ENCODE measurements around the gene TTC13.

Gene TTC13

DNA sequence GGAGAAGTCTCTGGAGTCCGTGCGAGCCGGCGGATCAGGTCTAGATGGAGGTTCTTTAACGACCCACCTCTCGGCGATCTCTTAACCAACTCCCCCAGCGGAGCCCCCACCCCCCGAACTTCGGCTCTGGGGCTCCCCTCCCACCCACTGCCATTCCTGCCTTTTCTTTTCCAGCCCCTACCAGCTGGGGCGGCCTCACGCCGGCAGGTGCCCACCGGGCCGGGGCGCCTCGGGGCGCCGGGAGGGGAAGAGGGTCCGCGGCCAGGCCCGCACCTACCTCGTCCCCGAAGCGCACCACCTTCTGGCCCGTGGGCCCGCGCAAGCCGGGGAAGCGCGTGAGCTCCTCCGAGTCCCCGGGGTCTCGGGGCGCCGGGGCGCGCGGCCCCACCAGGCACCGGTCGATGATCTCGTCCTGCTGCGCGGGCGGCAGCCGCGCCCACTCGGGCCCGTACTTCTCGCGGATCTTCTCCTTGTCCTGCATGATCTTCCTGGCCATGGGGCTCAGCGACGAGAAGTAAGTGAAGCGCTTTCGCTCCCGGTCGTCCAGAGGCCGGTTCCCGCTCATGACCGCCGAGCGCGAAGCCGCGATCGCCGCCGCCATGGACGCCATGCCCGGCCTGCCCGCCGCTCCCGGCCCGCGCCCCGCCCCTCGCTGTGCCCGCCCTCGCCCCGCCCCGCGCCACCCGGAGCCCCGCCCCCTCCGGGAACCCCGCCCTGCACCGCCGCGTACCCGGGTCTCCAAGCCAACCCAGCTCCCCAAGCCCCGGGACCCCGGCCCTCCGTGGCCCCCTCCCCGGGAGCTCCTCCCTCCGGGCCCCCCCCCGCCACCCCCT is 110.5 kb downstream of the TTC13 start, which contains the start of gene C1orf198:
Gene C1orf198 (minus strand): TSS at position 619 of the 833 bp plus-strand sequence. CDS start 9 bp downstream, at position 610.
- no peak for DNase-seq

DNA sequence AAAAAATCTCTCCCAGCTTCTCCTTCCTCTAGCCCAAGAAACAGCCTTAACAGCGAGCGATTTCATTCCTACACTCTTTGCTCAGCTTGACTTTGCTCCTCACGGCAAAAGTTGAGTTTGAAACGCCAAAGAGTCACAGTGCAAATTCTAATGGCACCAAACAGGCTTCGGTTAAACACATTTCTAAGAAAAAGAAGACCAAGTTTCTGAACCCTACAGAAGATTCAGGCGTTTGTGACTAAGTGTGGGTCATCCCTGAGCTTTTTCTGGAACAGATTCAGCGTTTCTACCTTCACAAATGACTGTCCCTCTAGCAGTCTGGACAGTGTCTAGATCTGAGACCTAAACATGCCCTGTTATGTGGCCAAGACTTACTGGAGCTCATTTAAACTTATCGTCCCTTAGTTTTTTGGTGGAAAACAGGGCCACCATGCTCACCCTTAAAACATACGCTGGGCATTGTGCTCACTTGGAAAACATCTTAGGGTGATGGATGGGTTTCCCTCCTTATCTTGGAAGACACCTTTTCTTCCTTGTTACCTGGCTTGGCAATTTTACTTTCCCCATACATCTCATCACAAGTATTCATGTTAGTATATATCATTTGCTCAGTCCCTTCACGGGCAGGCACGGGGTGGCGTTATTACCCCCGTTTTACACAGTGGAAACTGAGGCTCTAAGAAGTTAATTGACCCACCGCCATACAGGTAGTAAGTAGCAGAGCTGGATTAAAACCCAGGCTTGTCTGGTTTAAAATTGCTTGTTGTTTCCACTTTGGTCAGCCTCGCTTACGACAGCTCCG is 111.4 kb downstream of the TTC13 start:
- DNase-seq = no peak

DNA sequence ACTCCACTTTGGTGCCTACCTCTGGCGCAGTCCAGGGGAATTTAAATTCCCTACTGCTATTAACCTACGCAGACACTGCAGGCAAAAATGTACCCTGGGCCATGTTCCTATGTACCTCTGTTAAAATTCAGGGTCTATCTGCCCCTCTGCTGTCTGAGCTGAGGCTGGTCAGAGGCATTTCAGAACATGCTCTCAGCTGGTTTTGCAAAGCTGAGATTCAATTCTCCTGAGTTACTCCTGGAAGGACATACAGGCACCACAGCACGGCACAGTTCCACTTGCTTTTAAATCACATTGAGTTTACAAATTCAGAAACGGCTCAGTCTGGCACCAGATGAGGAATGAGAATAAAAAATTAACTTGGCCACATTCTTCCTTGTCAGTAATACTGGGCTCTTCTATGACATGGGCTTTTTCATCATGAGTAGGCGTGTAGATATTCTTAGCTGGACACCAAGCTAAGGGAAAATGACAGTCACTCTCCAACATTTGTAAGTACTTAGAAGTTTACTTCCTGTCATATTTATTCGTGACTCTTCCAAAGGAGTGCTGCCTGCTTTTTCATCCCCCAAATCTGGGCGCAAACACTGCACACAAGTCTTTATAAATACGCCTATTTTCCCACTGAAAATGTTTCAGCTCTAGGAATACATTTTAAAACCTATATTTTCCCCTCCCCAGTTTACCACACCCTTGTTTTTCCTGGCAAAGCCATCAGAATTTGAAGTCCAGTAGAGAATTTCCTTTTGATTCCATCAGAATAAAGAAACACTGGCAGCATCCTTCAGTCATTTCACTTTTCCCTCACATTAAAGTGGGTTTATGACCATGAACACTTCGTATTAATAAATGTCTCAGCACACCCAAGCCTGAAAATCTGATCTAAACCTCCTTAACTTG is 112.2 kb downstream of the TTC13 start:
- DNase-seq = no peak

DNA sequence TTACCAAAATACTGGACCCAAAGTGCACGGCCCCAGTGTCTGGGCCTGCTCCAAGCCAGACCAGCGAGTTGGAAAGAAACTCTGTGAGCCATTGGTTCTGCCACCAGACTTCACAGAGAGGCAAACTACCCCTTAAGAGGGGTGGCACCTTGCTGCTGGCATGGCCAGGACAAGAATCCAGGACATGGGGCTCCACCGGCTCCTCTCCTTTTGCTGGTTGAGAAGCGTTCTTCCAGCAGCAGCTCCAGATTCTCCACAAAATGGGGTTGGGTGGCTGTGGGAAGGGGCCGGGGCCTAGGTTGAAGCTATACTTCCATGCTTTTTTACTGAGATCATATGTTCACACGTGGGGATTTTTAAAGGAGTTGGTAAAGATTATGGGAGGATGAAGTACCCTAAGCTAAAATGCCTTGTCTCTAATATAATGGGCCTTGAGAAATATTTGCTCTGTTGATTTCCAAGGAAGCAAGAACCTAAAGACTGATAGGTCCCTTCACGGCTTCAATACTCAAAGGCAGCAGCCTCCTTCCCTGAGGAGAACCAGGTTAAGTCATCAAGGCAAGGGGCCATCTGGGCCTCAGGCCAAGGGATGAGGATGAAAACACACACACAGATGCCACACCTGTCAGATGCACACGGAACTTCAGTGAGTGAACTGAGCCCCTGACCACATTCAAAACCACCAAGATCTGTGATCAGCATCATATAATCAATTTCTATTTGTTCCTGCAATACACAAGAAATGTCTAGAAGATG is 113.4 kb downstream of the TTC13 start:
- no peak for DNase-seq

DNA sequence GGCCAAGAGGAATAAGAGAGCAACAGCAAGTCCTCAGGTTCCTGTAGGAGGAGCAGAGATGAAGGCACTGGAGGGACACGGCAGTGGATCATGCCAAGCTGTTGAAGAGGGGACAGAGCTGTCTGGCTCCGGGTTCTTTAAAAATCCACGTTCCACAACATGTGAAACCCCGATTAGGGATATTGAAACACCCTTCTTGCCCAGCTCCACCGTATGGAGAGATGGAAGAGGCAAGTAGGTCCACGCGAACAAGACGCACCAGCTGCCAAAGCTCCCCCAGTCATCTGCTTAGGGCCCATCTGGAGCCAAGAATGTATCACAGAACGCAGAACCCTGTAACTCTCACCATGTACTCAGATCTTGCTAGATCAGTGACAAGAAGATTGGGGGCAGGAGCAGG is 114.2 kb downstream of the TTC13 start:
- DNase-seq = no peak

DNA sequence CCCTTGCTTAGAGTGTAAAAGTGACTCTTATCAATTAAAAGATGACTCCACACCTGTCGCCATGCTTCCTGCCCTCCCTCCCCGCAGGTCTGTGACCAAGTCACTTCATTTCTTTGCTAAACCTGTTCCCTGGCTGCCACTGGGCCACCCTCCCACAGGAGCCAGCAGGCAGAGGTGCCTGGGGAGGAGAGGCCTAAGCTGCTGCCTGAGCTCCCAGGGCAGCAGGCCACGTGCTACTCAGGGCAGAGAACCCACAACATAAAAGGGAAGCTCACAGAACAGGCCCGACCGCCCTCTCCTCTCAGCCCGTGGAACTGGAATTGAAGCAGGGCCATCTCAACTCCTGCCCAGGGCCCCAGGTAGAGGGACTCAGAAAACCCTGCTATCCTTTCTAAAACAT is 115.2 kb downstream of the TTC13 start:
- no peak for DNase-seq

DNA sequence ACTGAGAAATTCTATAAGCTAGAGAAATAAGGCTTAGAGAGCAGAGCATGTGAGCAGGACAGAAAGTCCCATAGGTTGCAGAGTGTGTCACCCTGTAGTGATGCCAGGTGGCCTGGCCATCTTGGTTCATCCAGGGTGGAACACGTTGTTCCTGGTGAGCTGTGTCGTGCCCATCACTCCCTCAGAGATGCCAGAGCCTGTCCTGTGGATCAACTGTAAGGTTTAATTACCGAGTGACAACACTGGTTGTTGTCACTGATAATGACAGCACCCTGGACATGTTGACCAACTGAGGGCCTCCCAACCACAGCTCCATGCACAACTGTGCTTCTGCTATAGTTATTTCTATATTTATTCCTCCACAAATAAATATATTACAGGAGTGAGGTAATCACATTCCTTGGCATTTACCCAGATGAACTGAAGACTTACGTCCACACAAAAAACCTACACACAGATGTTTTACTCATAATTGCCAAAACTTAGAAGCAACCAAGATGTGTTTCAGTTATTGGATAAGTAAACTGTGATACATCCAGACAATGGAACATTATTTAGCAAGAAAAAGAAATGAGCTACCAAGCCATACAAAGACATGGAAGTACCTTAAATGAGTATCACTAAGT is 116.6 kb downstream of the TTC13 start:
- DNase-seq = no peak

DNA sequence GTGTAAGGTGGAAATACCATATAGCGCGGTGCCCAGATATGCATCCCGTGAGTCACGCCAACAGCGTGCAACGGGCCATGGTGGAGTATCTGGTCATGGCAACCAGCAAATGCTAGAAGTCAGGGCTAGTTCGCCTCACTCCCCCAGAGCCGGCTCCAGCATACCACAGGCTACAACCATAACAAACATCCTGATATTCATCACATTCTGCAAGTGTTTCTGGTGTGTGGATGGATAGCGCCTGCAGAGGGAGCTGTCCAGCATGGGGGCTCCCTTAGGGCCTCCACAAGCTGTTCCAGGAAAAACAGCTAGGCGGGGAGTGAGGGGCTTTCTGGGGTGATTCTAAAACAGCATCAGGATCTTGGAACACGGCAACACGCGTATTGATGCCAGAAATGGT is 117.2 kb downstream of the TTC13 start:
- no peak for DNase-seq

DNA sequence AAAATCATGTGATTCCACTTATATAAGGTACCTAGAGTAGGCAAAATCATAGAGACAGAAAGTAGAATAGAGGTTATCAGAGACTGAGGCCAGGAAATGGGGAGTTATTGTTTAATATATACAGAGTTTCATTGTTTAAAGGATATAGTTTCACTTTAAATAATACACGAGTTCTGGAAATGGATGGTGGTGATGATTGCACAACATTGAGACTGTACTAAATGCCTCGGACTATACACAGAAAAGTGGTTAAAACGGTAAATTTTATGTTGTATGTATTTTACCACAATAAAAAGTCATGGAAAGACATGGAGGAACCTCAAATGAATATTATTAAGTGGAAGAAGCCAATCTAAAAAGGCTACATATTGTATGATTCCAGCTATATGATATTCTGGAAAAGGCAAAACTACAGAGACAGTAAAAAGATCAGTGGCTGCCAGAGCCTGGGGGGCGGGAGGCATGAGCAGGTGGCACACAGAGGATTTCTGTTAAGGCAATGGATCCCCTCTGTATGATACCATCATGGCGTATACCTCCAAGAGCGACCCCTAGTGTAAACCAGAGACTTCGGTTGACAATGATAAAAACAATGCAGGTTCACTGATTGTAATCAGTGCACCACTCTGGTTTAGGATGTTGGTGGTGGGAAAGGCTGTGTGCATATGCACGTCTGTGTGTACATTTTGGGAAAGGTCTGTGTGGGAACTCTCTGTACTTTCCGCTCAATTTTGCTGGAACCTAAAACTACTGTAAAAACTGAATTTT is 117.9 kb downstream of the TTC13 start:
- no peak for DNase-seq

DNA sequence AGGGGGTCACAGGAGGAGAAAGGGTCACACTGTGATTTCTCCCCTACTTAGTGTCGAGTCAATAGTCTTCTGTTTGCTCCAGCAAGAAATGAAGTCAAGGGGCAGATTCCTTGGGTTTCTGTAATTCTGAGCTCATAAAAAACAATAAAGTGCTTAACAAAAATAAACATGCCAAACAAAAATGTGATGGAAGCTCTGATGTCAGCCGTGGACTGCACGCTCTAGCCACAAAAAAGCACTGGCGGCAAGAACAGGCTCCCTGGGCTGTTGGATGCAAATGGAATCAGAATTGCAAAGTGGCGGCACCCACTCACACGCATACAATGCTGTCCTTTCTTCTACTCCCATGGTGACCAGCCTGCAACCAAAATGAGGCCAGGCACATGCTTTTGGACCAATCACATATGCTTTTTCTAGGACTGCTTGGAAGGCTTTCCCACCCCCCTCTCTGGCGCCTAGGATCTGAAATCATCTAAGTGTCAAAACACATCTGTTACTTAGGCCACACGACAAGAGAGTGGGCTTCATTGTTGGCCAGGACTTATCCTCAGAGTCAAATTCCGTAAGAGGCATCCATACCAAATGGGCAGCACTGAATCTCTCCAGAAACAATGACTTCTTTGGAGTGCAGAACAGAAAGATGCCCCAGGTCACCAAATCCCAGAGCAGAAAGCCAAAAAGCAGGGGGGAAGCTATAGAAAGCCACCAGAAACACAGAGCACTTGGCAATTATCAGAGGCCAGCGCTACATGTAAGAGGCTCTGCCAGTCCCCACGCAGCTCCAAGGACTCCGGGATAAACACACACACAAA is 119.5 kb downstream of the TTC13 start:
- no peak for DNase-seq

DNA sequence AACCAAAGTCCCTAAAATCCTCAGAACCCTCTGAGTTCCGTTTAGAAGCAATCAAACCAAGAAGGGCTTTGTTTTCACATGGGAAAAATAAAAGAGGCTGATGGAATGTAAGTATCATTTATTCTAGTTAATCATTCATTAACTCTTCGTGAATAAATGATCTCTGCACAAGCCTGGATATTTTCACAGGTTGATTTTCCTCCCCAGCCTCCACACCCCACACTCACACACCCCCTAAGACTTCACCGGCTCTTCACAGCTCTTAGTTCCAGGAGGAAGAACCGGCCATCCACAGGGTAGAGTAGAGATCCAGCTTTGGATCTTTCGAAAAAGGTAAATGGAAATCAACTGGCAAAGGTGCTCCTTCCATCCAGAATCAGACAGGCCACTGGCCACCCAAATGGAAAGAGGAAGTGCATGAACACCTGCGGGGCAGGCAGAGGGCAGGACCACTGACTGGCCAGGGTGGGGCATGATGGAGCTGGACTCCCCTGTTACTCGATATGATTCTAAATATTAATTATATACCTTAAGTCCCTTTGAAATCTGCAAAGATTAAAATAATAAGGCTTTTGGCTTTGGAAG is 120.3 kb downstream of the TTC13 start:
- no peak for DNase-seq

DNA sequence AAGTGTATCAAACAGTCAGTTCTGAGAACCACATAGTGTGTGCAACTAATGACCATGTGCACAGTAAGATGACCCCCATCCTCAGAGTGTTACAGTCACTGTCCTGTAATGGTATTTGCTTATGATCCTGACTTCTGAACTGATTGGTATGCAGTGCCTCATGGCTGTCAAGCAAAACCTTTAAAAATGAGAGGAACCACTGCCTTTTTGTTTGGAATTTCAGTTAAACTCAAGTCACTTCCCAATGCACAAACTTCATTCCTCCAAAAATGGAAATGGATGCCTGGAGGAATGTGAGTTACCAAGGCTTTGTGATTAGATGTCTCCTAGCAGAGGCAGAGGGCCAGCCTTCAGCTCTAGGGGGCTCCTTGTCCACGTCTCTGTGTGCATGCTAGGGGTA is 120.8 kb downstream of the TTC13 start:
- DNase-seq = no peak

DNA sequence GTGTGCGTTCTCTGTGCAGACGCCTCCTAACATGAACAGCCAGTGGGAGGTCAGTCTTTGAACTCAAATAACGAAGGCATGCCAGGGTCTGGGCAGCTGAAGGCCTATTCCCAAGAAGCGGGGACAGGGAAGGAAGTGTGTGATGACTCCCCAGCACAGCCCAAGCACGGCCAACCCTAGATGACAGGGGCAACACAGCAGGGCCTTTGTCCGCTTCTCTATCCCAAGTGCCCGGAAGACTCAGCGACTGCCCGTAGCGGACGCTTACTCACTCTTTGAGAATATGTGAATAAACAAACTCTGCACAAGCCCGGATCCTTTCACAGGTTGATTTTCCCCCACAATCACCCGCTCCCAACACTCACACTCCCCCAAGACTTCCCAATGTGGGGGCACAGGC is 121.6 kb downstream of the TTC13 start:
- DNase-seq = no peak

Measured in NCI-H1105 (cell line).